Gastrocnemius medialis (tissue), 4 donors: ENCODE data around the gene MS4A1. TPM values are rescaled to one million over a fixed set of nuclear protein-coding genes. Genes with fewer than 3 reads are reported as not detected.

Source experiments
- ATAC-seq, 2 donors: fragments of 150-250 bp; one replicate each; pipeline ENCODE4 v1.9.1; 2016
- DNase-seq, 2 donors: peaks; one replicate each; pipeline ENCODE4 v3.0.0-alpha.2; 2019
- H3K27ac ChIP-seq, 4 donors: fragments of 200-600 bp; sonication (generic); 1 replicate in 1 of 4; 2 replicates in 3 of 4; pipeline ENCODE4 v1.5.1; 2016 to 2018; ENCODE audit warnings: mild to moderate bottlenecking in 2 of 4, moderate library complexity in 1 of 4
- H3K27me3 ChIP-seq, 3 donors: fragments of 200-600 bp; sonication (generic) in 2 of 3; 1 replicate in 1 of 3; 2 replicates in 2 of 3; pipeline versions ENCODE4 v1.5.1 to v1.6.0; 2016 to 2019; ENCODE audit warnings: mild to moderate bottlenecking in 1 of 3, moderate library complexity in 1 of 3
- H3K36me3 ChIP-seq, 2 donors: fragments of 200-600 bp; sonication (generic) in 1 of 2; one replicate each; pipeline ENCODE4 v1.5.1; 2017 to 2018
- H3K4me1 ChIP-seq, 2 donors: fragments of 200-600 bp; sonication (generic) in 1 of 2; one replicate each; pipeline ENCODE4 v1.5.1; 2016 to 2017; ENCODE audit warnings: mild to moderate bottlenecking in 2 of 2
- H3K4me3 ChIP-seq, 4 donors: fragments of 200-600 bp; sonication (generic) in 3 of 4; 1 replicate in 1 of 4; 2 replicates in 3 of 4; pipeline ENCODE4 v1.5.1; 2016 to 2019; ENCODE audit warnings: mild to moderate bottlenecking in 2 of 4
- H3K9me3 ChIP-seq, 3 donors: fragments of 200-600 bp; sonication (generic) in 2 of 3; 1 replicate in 1 of 3; 2 replicates in 2 of 3; pipeline ENCODE4 v1.5.1; 2016 to 2019
- POLR2A ChIP-seq, 2 donors: fragments of 450-650 bp; IDR thresholded peaks; one replicate each; pipeline ENCODE4 v1.6.1; 2017; ENCODE audit warnings: antibody characterized with exemption in 2 of 2, mild to moderate bottlenecking in 2 of 2, moderate library complexity in 2 of 2
- in situ Hi-C, 4 donors: fragments of 200-750 bp; cut with MboI; loops; one replicate each; pipeline versions ENCODE4 v1.15.0 to v1.8.0; 2017; ENCODE audit warnings: low sequenced_read_pairs in 4 of 4
- intact Hi-C: fragments of 100-400 bp; cut with DNase I; formaldehyde crosslinking; loops from one replicate; pipeline ENCODE4 v1.15.1; 2023; ENCODE audit warnings: low total_unique reads
- total RNA-seq, 4 donors: library from RNA; depleted of rRNA; stranded (reverse); fragments of >200 nt; gene quantifications; one replicate each; pipeline versions ENCODE4 v1.1.0 to v1.2.3, GENCODE V29; 2016
- TF ChIP-seq, protein P1 (sequence below), 5 experiments: fragments of 450-650 bp in 3 of 5; fragments of 200-600 bp in 2 of 5; sonication (generic) in 2 of 5; IDR thresholded peaks in 4 of 5; conservative IDR thresholded peaks in 1 of 5; 1 replicate in 4 of 5; 2 replicates in 1 of 5; pipeline ENCODE4 v1.5.1; 2016 to 2019; ENCODE audit warnings: antibody characterized with exemption in 5 of 5, mild to moderate bottlenecking in 3 of 5, moderate library complexity in 3 of 5

Gene MS4A1
- total RNA-seq, 4 donors from 2014 or later: 0.10 TPM; not detected in 3

DNA sequence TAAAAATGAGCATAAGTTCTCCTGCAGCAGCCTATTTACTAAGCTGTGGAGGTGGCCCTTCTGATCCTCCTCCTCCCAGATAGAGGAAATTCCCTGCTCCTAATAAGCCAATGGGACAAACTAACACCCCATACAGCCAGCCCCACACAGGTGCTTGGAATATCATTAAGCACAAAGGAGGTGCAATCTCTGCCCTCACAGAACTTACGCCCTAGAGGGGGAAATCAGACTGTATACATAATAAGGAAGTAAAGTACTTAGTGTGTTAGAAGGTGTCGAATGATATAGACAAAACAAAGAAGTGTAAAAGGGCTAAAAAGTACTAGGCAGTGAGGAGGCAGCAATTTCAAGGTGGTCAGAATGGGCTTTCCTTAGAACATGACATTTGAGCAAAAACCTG, 42.8 kb downstream of the MS4A1 start:
- Histone ChIP-seq H3K4me1 (no peaks in the 10 kb centered on the region), H3K27ac (no peak overlapping the region), H3K4me3 (no peak overlapping the region), H3K9me3 (no peaks in the 10 kb centered on the region), H3K36me3 (no peaks in the 10 kb centered on the region), H3K27me3 (no peaks in the 10 kb centered on the region)
- ATAC-seq (no peak), DNase-seq (no peak)
- in situ Hi-C loops: no loop called here
- intact Hi-C loops: no loop called here
- TF ChIP-seq, protein P1, sequence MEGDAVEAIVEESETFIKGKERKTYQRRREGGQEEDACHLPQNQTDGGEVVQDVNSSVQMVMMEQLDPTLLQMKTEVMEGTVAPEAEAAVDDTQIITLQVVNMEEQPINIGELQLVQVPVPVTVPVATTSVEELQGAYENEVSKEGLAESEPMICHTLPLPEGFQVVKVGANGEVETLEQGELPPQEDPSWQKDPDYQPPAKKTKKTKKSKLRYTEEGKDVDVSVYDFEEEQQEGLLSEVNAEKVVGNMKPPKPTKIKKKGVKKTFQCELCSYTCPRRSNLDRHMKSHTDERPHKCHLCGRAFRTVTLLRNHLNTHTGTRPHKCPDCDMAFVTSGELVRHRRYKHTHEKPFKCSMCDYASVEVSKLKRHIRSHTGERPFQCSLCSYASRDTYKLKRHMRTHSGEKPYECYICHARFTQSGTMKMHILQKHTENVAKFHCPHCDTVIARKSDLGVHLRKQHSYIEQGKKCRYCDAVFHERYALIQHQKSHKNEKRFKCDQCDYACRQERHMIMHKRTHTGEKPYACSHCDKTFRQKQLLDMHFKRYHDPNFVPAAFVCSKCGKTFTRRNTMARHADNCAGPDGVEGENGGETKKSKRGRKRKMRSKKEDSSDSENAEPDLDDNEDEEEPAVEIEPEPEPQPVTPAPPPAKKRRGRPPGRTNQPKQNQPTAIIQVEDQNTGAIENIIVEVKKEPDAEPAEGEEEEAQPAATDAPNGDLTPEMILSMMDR (IDR thresholded peaks at IDR 0.05 in 4 of 5, conservative IDR thresholded peaks at IDR 0.05 in 1 of 5): no peak
- TF ChIP-seq POLR2A (IDR thresholded peaks at IDR 0.05): no peak

DNA sequence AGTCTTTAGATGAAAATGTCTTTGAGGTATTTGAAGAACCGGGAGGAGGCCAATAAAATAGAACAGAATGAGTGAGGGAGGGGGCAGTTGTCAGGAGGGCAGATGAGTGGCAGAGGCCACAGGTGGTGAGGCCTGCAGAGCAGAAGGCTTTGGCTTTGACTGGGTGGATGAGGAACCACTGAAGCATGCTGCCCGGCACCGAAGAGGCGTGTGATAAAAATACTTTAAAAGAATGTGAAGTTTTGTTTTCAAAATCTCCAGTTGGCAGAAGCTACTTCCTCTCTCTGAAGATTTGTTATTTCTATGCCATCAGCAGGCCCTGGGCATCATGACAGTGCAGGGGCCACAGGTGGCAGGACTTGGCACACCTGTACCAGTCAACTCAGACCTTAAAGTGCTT, 43.2 kb downstream of the MS4A1 start:
- no peak overlapping the region for H3K27ac ChIP-seq
- intact Hi-C loops (no loop called here), in situ Hi-C loops (no loop called here)
- no peak overlapping the region for H3K4me3 ChIP-seq
- H3K4me1 ChIP-seq: no peaks in the 10 kb centered on the region
- H3K9me3 ChIP-seq: no peaks in the 10 kb centered on the region
- H3K36me3 ChIP-seq: no peaks in the 10 kb centered on the region
- no peak for DNase-seq
- no peaks in the 10 kb centered on the region for H3K27me3 ChIP-seq
- ATAC-seq: no peak
- TF ChIP-seq, protein P1 (IDR thresholded peaks at IDR 0.05 in 4 of 5, conservative IDR thresholded peaks at IDR 0.05 in 1 of 5): no peak
- TF ChIP-seq POLR2A (IDR thresholded peaks at IDR 0.05): no peak

DNA sequence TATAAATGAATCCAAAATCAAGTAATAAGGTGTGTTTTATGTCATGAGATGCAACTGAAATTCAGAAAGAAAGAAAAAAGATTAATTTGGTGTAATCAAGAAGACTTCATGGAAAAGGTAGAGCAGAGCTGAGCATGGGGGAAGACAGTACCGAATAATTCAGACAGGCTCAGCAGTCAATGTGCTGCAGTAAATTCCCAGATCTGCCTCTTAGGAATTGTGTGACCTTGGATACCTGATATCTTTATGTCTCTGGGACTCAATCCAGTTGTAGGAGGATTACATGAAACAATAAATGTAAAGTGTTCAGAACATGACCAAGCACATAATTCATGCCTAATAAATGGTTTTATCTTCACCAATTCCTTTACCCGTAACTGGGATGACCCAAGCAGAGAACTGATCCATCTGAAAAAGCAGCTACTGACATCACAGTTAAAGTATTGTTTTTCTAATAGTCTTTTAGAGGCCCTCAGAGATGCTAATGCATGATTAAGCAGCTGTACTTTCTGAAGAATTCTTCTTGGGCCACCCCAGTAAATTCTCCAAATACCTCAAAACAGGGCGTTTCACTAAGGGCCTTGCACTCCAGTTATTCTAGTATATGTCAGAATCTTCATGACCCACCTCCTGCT, 44.7 kb downstream of the MS4A1 start:
- Histone ChIP-seq H3K9me3 (no peaks in the 10 kb centered on the region), H3K36me3 (no peaks in the 10 kb centered on the region), H3K27me3 (no peaks in the 10 kb centered on the region), H3K4me3 (no peak overlapping the region), H3K27ac (no peak overlapping the region), H3K4me1 (no peaks in the 10 kb centered on the region)
- no peak for DNase-seq
- TF ChIP-seq, protein P1 (IDR thresholded peaks at IDR 0.05 in 4 of 5, conservative IDR thresholded peaks at IDR 0.05 in 1 of 5): no peak
- TF ChIP-seq POLR2A (IDR thresholded peaks at IDR 0.05): no peak
- intact Hi-C loops: no loop called here
- no peak for ATAC-seq
- in situ Hi-C loops: no loop called here

DNA sequence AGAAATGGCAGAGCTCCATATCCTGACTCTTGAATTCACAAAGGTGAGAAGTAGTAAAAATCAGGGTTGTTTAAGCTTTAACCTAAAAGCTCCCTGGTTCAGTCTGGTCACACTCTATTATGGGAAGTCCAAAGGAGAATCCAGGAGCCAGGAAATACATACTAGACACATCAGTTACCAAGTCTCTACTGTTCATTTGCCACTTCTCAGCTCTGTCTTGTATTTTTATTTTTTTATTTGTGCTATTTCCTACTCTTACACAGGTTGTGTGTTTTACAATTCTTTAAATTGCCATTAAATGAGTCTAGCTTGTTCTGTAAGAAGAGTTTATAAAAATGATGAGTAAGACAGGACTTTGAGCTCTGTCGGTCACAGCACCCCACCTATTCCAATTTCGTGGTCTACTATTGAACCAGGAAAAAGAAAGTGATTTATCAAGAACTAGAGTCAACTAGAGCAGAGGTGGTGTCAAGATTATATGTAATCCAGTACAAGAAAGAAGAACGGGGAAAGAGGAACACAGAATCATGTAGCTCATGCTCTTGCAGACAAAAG, 46.7 kb downstream of the MS4A1 start:
- Histone ChIP-seq H3K9me3 (no peaks in the 10 kb centered on the region), H3K27ac (no peak overlapping the region), H3K4me1 (no peaks in the 10 kb centered on the region), H3K27me3 (no peaks in the 10 kb centered on the region), H3K36me3 (no peaks in the 10 kb centered on the region), H3K4me3 (no peak overlapping the region)
- no peak for ATAC-seq
- intact Hi-C loops (no loop called here), in situ Hi-C loops (no loop called here)
- DNase-seq: no peak
- TF ChIP-seq POLR2A (IDR thresholded peaks at IDR 0.05): no peak
- TF ChIP-seq, protein P1 (IDR thresholded peaks at IDR 0.05 in 4 of 5, conservative IDR thresholded peaks at IDR 0.05 in 1 of 5): no peak
